Ascending aorta (tissue), 2 donors: ENCODE results near the gene VRK1. TPM values are rescaled to one million over a fixed set of nuclear protein-coding genes. Genes with fewer than 3 reads are reported as not detected.

Experiments used
- DNase-seq, 2 donors: peaks; one replicate each; pipeline ENCODE4 v3.0.0-alpha.2; 2019; ENCODE audit warnings: low spot score in 2 of 2
- H3K27ac ChIP-seq, 2 donors: fragments of 200-600 bp; sonication (generic); one replicate each; pipeline ENCODE4 v1.5.1; 2016 to 2017; ENCODE audit warnings: mild to moderate bottlenecking in 1 of 2
- H3K27me3 ChIP-seq: fragments of 200-600 bp; sonication (generic); one replicate; pipeline ENCODE4 v1.5.1; 2017
- H3K36me3 ChIP-seq, 2 donors: fragments of 200-600 bp; sonication (generic); one replicate each; pipeline ENCODE4 v1.5.1; 2016
- H3K4me1 ChIP-seq, 2 donors: fragments of 200-600 bp; sonication (generic); one replicate each; pipeline ENCODE4 v1.5.1; 2016 to 2017; ENCODE audit warnings: mild to moderate bottlenecking in 1 of 2
- H3K4me3 ChIP-seq, 2 donors: fragments of 200-600 bp; sonication (generic); one replicate each; pipeline ENCODE4 v1.5.1; 2016 to 2017; ENCODE audit warnings: mild to moderate bottlenecking in 1 of 2
- H3K9me3 ChIP-seq, 2 donors: fragments of 200-600 bp; sonication (generic); one replicate each; pipeline ENCODE4 v1.5.1; 2016
- intact Hi-C: fragments of 100-400 bp; cut with DNase I; formaldehyde crosslinking; loops from one replicate; pipeline ENCODE4 v1.15.1; 2023
- total RNA-seq: library from RNA; depleted of rRNA; stranded (reverse); fragments of >200 nt; gene quantifications from one replicate; pipeline ENCODE4 v1.1.0, GENCODE V29; 2016
- TF ChIP-seq, protein P1 (sequence below), 3 experiments: fragments of 200-600 bp in 2 of 3; fragments of 450-650 bp in 1 of 3; sonication (generic) in 2 of 3; IDR thresholded peaks; one replicate each; pipeline ENCODE4 v1.5.1; 2016 to 2019; ENCODE audit warnings: antibody characterized with exemption in 3 of 3, mild to moderate bottlenecking in 1 of 3, moderate library complexity in 1 of 3

Gene VRK1
- total RNA-seq, 1 donor from 2014 or later: 2.4 TPM

GRCh38 chr14:96901227-96901626, 104.0 kb downstream of the VRK1 start:
- TF ChIP-seq, protein P1, sequence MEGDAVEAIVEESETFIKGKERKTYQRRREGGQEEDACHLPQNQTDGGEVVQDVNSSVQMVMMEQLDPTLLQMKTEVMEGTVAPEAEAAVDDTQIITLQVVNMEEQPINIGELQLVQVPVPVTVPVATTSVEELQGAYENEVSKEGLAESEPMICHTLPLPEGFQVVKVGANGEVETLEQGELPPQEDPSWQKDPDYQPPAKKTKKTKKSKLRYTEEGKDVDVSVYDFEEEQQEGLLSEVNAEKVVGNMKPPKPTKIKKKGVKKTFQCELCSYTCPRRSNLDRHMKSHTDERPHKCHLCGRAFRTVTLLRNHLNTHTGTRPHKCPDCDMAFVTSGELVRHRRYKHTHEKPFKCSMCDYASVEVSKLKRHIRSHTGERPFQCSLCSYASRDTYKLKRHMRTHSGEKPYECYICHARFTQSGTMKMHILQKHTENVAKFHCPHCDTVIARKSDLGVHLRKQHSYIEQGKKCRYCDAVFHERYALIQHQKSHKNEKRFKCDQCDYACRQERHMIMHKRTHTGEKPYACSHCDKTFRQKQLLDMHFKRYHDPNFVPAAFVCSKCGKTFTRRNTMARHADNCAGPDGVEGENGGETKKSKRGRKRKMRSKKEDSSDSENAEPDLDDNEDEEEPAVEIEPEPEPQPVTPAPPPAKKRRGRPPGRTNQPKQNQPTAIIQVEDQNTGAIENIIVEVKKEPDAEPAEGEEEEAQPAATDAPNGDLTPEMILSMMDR (IDR thresholded peaks at IDR 0.05): no peak

GRCh38 chr14:96902004-96902403, 104.8 kb downstream of the VRK1 start:
- TF ChIP-seq, protein P1 (IDR thresholded peaks at IDR 0.05): no peak
- intact Hi-C loops: no loop called here
- no peaks in the 10 kb centered on the region for H3K9me3 ChIP-seq
- no peaks in the 10 kb centered on the region for H3K36me3 ChIP-seq
- no peak overlapping the region for H3K4me3 ChIP-seq
- DNase-seq: no peak
- H3K4me1 ChIP-seq: no peaks in the 10 kb centered on the region
- no peaks in the 10 kb centered on the region for H3K27me3 ChIP-seq
- no peak overlapping the region for H3K27ac ChIP-seq

More at GRCh38 chr14:96901227-96901626, 104.0 kb downstream of the VRK1 start:
- Histone ChIP-seq H3K4me3 (no peak overlapping the region), H3K36me3 (no peaks in the 10 kb centered on the region), H3K4me1 (no peaks in the 10 kb centered on the region), H3K27me3 (no peaks in the 10 kb centered on the region), H3K27ac (no peak overlapping the region), H3K9me3 (no peaks in the 10 kb centered on the region)
- no peak for DNase-seq
- intact Hi-C loops: no loop called here

DNA sequence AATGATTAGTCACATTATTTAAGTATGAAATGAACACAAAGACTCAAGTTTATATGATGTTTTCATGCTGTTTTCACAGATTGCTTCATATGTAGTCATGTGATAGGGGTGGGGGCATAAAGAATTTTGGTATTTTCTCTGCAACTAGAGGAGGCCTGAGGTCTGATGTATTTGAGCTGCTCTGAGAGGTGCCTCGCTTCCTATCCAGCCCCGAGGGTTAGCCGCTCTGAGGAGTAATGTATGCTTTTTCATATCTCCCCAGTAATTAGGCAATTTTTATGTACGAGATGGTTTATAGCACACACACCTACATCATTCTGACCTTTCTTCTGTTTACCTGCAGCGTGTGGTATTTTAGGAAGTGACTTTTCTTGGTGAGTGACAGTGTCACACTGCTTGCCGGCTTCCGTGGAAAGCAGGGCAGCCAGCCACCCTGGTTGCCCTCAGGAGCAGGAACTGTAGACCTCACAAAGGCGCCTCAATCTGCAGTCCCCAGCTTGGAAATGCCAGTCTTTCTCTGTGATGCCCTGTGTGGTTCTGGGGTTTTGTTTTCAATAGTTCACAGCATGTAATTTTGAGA, 106.4 kb downstream of the VRK1 start:
- intact Hi-C loops: no loop called here
- DNase-seq: no peak

DNA sequence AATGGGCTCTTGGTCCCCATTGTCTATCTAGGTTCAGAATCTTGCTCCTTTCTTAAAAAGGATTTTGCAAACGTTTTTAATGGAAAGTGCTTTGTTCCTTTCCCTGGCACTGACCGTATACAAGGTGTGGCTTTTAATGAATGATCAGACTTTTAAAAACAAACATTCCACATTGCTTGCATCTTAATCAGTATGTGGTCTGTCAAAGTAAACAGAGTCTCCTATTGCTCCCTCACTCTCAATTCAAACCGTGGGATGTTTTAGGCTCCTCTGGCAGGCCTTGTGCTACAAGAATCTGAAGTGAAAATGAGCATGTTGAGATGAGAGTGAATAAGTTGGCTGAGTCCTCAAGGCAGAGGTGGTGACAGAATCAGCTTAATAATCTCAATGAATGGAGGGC, 107.0 kb downstream of the VRK1 start:
- H3K9me3 ChIP-seq: no peaks in the 10 kb centered on the region

More for the DNA sequence above, 106.4 kb downstream of the VRK1 start:
- Histone ChIP-seq H3K9me3 (no peaks in the 10 kb centered on the region), H3K36me3 (no peaks in the 10 kb centered on the region), H3K4me3 (no peak overlapping the region), H3K27me3 (no peaks in the 10 kb centered on the region), H3K27ac (no peak overlapping the region), H3K4me1 (no peaks in the 10 kb centered on the region)
- TF ChIP-seq, protein P1 (IDR thresholded peaks at IDR 0.05): no peak

GRCh38 chr14:96905065-96905464, 107.9 kb downstream of the VRK1 start:
- intact Hi-C loops: no loop called here

More for the DNA sequence above, 107.0 kb downstream of the VRK1 start:
- H3K4me1 ChIP-seq: no peaks in the 10 kb centered on the region
- DNase-seq: no peak
- H3K27ac ChIP-seq: no peak overlapping the region
- intact Hi-C loops: no loop called here
- no peaks in the 10 kb centered on the region for H3K27me3 ChIP-seq
- H3K36me3 ChIP-seq: no peaks in the 10 kb centered on the region
- H3K4me3 ChIP-seq: no peak overlapping the region
- TF ChIP-seq, protein P1 (IDR thresholded peaks at IDR 0.05): no peak

More at GRCh38 chr14:96905065-96905464, 107.9 kb downstream of the VRK1 start:
- Histone ChIP-seq H3K9me3 (peaks cover 0 to 5% of the 10 kb centered on the region in 2 donors), H3K27me3 (no peaks in the 10 kb centered on the region), H3K4me1 (no peaks in the 10 kb centered on the region), H3K36me3 (no peaks in the 10 kb centered on the region), H3K4me3 (no peak overlapping the region), H3K27ac (no peak overlapping the region)
- DNase-seq: no peak
- TF ChIP-seq, protein P1 (IDR thresholded peaks at IDR 0.05): no peak
